Inflammatory macrophage treated with lipopolysaccharide for 4 hours (primary cell): ENCODE measurements around the gene ATR.
A peak's percentile ranks its signal among the peaks of the same experiment; 100 is the strongest.
"Not testable (repeated sequence)": the region's sequence is repeated elsewhere in the genome, so short reads cannot be mapped to it uniquely, and the experiment has no call there.

Experiments used
- DNase-seq: peaks from one replicate; pipeline ENCODE4 v3.0.0-alpha.2; 2020

Gene ATR

GRCh38 chr3:142447301-142447851, 131.2 kb downstream of the ATR start:
- DNase-seq: peak; percentile 63

- DNase-seq: peak; percentile 93
These were observed 132.7 kb downstream of the ATR start for GRCh38 chr3:142445816-142446254.

GRCh38 chr3:142444343-142444742, 134.2 kb downstream of the ATR start:
- DNase-seq: no peak

GRCh38 chr3:142443060-142443459, 135.5 kb downstream of the ATR start:
- DNase-seq: not testable (repeated sequence)

- not testable (repeated sequence) for DNase-seq
These were observed 138.9 kb downstream of the ATR start for GRCh38 chr3:142439499-142440220.

GRCh38 chr3:142438096-142438495, 140.4 kb downstream of the ATR start:
- not testable (repeated sequence) for DNase-seq

GRCh38 chr3:142436951-142437585, 141.5 kb downstream of the ATR start:
- no peak for DNase-seq

- DNase-seq: no peak
These were observed 144.0 kb downstream of the ATR start for GRCh38 chr3:142434503-142434902.

- DNase-seq: no peak
These were observed 145.4 kb downstream of the ATR start for GRCh38 chr3:142433110-142433509.

GRCh38 chr3:142429582-142429981, 149.0 kb downstream of the ATR start:
- no peak for DNase-seq

- DNase-seq: no peak
These were observed 153.8 kb downstream of the ATR start for GRCh38 chr3:142424754-142425153.

- DNase-seq: no peak
These were observed 159.5 kb downstream of the ATR start for GRCh38 chr3:142418926-142419592.

GRCh38 chr3:142417302-142417701, 161.2 kb downstream of the ATR start:
- DNase-seq: no peak

- not testable (repeated sequence) for DNase-seq
These were observed 178.0 kb downstream of the ATR start for GRCh38 chr3:142400537-142400936.
